NCI-H748 treated with DMSO at 0.1 percent for 48 hours (cell line): Measurements from ENCODE around the gene OLR1.
"Not testable (repeated sequence)": the region's sequence is repeated elsewhere in the genome, so short reads cannot be mapped to it uniquely, and the experiment has no call there.

Experiments used
- DNase-seq: peaks from one replicate; lab custom pipeline; 2025; lab: John Stamatoyannopoulos, UW

The OLR1 gene

GRCh38 chr12:10171973-10172728 is at the start of gene OLR1:
Gene OLR1, minus strand, starts transcription at chr12:10172132. Its CDS starts 55 bp downstream, at chr12:10172077.
- no peak for DNase-seq

GRCh38 chr12:10220398-10221077 is 48.6 kb upstream of the OLR1 start:
- no peak for DNase-seq

DNA sequence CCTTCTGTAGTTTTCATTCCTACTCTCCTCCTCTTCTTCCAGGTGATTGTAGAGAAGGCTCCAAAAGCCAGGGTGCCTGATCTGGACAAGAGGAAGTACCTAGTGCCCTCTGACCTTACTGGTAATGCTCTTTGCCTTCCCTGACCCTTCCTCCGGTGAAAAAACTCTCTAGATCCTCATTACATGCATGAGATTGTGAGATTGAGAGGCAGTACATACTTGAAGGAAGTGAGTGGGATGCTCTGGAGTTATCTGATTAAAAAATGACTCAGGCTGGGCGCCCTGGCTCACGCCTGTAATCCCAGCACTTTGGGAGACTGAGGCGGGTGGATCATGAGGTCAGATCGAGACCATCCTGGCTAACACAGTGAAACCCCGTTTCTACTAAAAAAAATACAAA is 46.1 kb upstream of the OLR1 start:
- DNase-seq, result no peak

DNA sequence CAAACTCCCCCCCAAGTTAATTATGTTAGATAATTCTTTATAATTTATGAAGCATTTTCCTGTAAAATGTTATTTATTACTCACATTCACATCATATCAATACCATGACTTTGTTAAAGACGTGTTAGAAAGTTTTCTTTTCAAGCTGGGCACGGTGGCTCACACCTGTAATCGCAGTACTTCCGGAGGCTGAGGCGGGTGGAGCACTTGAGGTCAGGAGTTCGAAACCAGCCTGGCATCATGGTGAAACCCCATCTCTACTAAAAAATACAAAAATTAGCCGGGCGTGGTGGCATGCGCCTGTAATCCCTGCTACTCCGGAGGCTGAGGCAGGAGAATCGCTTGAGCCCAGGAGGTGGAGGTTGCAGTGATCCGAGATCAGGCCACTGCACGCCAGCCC is 44.0 kb upstream of the OLR1 start:
- not testable (repeated sequence) for DNase-seq

DNA sequence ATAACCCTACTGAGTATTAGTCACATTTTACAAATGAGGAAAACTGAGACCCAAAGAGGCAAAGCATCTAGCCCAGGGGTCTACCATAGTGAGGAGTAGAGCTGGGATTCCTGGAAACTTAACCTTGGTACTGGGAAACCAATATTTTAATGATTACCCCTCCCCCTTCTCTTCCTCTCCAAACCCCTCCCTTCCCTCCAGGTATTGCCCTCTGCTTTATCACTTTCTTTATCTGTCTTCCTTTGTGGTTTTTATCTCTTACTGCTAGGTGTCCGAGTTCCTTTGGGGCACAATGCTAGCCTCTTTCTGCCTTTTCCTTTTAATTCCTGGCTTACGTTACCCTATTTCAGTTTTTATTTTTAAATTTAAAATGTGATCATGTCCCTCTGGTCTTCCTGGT is 43.5 kb upstream of the OLR1 start:
- DNase-seq, result no peak

DNA sequence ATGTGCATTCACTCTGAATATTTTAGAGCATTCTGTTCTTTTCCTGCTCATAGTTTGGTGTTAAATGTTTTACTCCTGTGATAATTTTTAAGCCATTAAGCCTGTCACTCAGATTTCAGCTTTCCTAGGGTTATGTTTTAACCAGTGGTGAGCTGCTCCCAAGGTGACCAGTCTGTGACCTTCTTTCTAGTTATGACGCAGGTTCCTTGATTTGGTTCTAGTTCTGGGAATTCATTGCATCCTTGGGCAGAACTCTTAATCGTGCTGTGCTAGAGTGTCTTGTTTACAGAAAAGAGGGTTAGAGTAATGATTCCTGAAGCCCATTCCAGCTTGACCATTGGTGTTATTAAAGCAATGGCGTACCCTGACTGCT is 42.9 kb upstream of the OLR1 start:
- no peak for DNase-seq

DNA sequence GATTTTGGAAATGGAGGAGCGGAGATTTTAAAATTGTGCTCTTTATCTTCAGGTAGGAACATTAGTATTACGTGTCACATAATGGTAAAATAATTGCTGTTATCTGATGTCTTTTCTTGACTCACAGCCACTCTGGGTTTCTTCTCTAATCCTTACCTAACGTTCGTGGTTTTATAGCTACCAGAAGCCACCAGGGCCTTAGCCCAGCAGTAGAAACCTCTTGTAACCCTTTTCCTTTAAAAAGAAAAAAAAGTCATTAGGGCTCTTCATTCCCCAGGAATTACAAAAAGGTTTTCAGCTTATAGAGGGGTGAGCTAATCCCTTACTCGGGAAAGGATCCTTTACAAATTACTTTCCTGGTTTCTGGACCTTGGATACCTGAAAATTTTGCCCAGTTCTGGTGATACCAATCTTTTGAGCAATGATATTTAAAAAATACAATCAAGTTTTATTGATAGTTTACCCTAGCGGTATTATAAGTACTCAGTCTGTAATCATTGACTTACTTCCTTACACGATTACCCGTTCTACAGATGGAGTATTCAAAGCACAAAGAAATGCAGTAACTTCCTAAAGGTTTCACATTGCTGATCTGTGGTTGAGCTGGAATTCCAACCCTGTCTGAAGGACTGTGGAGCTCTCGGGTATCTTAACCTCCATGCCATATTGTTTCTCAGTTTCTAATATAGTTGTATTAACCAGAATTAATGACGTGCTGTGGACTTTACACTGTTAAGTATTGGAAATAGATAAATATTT is 42.4 kb upstream of the OLR1 start:
- no peak for DNase-seq

- peak; percentile 40 for DNase-seq
Observed at GRCh38 chr12:10213168-10214135, 41.5 kb upstream of the OLR1 start.

- DNase-seq, result peak; percentile 6
Observed at GRCh38 chr12:10212739-10213131, 40.8 kb upstream of the OLR1 start, which contains the start of gene GABARAPL1. Gene GABARAPL1, plus strand, starts transcription at chr12:10212877. Its CDS starts 253 bp downstream, at chr12:10213130.

GRCh38 chr12:10211940-10212738 is 40.2 kb upstream of the OLR1 start:
- peak; percentile 60 for DNase-seq

GRCh38 chr12:10211101-10211939 is 39.4 kb upstream of the OLR1 start:
- DNase-seq, result no peak

DNA sequence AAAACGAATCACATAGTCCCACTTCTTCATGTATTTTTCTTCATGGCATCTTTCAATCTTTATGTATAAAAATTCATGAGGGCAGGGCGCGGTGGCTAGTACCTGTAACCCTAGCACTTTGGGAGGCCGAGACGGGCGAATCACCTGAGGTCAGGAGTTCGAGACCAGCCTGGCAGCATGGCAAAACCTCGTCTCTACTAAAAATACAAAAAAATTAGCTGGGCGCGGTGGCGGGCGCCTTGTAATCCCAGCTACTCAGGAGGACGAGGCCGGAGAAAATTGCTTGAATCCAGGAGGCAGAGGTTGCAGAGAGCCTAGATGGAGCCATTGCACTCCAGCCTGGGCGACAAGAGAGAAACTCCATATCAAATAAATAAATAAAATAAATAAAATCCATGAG is 38.3 kb upstream of the OLR1 start:
- no peak for DNase-seq

GRCh38 chr12:10207136-10207535 is 35.2 kb upstream of the OLR1 start:
- DNase-seq, result no peak

DNA sequence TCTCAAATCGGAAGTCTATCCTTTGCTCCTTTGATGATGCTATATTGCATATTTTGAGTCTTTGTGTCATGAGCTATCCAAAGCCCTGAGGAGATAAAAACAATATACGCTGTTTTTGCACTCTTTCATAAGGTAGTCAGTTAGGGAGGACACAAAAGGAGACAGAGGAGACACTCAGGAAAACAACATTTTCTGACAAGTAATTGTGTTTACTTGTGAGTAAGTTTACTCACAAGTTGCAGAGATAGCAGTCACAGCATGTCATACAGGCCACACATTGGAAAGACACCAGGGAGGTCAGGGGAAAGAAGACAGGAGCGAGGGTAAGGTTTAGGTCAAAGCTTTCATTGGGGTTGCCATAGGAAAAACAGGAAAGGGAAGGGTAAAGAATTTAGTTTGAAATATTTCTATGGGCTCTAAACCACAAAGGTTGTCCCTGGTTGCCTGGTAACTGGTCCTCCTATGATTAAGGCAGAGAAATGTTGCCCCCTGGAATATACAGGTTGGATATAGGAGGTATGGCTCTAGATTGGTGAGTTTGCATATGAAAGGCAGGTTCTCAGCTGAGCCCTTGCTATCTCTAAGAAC is 33.4 kb upstream of the OLR1 start:
- no peak for DNase-seq

GRCh38 chr12:10204495-10204894 is 32.6 kb upstream of the OLR1 start:
- DNase-seq, result not testable (repeated sequence)

DNA sequence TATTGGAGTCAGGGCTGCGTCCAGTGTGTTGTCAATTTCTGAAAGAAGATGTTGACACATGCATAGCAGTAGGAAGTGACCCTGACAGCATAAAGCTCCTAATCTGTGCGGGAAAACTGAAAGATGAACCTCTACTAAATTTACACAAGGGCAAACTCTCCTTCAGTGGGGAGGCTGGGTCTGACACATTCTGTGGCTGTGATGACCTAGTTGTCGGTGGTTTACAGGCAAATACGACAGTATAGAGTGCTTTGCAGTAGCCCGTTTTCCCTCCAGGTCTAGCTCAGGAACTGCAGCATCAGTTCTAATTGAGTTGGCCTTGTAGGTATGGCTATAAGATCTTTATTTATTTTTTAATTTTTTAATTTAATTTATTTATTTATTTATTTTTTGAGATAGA is 25.9 kb upstream of the OLR1 start:
- no peak for DNase-seq

DNA sequence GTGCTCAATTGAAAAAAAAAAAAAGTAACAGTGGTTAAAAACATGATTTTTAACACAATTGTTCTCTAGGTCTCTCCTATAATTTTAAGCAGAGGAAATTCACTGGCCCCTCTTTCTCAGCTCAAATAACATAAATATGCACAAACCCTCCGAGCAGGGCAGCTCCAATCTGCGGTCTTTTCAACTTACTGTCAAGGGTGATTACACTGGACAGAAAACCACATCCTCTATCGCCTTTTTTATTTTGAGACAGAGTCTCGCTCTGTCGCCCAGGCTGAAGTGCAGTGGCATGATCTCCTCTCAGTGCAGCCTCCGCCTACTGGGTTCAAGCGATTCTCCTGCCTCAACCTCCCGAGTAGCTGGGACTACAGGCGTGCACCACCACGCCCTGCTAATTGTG is 24.3 kb upstream of the OLR1 start:
- DNase-seq, result no peak

DNA sequence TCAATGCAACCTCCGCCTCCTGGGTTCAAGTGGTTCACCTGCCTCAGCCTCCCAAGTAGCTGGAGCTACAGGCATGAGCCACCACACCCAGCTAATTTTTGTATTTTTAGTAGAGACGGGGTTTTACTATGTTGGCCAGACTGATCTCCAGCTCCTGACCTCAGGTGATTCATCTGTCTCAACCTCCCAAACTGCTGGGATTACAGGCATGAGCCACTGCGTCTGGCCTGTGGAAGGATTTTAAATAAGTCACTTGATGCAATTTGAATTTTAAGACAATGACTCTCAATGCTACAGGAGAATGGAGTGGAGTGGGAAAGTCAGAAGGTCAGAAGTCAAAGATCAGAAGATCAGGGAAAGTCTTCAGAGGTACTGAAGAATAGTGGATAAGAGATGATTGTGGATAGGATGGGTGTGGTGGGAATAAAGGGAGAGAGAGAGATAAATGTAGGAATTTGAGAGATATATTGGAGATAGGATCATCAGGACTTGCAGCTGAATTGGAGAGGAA is 22.3 kb upstream of the OLR1 start:
- no peak for DNase-seq

DNA sequence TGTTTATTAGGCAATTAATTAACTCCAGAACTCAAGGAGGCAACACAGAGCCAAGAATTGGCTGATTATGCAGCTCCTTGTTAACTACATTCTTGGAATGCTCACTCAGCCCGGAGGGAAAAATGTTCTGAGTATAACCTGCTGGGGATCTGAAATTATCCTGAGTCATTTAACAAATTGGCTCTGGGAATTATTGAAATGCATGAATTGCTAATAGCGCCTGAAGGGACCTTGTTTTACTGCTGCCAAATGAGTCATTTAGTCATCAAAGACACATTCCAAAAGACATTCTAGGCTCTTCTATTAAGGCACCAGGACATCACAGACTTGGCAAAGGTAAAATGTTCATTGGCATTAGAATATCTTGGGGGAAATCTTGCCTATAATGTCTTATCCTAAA is 19.9 kb upstream of the OLR1 start:
- DNase-seq, result no peak
